ENCODE results near the gene GRK6. TPM values are rescaled to one million over a fixed set of nuclear protein-coding genes. Genes with fewer than 3 reads are reported as not detected.

Gene GRK6
- total RNA-seq, 1 donor from 2014 or later: 28.7 TPM

DNA sequence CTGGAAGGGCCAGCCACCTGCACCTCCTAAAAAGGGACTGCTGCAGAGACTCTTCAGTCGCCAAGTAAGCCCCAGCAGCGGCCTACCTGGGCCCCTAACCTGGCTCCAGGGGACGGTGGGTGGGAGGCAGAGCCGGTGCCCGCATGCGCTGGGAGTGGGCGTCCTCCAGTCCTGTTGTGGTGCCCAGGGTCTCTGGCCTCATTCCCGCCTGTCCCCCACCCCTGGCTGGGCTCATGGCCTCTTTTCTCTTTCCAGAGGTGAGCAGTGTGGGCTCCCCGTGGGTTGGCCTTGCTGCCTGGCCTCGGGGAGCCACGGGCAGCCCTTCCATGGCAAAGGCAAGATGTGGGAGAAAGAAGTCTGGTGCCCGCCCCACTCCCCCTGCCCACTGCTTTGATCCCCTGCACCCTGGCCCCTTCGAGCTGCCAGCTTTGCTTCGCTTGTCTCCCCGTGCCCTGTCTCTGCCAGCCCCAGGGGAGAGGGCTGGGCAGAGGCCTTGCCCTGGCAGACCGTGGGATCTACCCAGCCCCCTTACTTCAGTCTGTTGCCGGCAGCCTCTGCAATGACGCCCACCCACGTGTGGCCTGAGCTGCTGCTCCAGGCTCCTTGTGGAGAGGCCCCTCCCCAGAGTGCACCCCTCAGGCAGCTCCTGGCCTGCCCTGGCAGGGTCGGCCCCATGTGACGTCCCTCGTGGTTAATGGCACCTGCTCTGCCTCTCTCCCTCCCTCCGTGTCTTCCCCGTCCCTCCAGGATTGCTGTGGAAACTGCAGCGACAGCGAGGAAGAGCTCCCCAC is 14.7 kb downstream of the GRK6 start:
- no peak for DNase-seq (ENCODE audit: extremely low spot score in 2 of 2)
- Histone ChIP-seq H3K27me3 (no peaks in the 10 kb centered on the region), H3K9me3 (no peaks in the 10 kb centered on the region), H3K4me1 (peaks cover 3% of the 10 kb centered on the region), H3K27ac (no peak overlapping the region), H3K36me3 (peaks cover 0 to 26% of the 10 kb centered on the region in 2 donors), H3K4me3 (no peak overlapping the region)
- intact Hi-C loops (cut with DNase I): no loop called here
- TF ChIP-seq POLR2AphosphoS5 (IDR thresholded peaks at IDR 0.05; ENCODE audit: insufficient read depth in 1 of 2, low read depth in 1 of 2): no peak
- TF ChIP-seq POLR2A (IDR thresholded peaks at IDR 0.05): no peak
- TF ChIP-seq, protein P1, sequence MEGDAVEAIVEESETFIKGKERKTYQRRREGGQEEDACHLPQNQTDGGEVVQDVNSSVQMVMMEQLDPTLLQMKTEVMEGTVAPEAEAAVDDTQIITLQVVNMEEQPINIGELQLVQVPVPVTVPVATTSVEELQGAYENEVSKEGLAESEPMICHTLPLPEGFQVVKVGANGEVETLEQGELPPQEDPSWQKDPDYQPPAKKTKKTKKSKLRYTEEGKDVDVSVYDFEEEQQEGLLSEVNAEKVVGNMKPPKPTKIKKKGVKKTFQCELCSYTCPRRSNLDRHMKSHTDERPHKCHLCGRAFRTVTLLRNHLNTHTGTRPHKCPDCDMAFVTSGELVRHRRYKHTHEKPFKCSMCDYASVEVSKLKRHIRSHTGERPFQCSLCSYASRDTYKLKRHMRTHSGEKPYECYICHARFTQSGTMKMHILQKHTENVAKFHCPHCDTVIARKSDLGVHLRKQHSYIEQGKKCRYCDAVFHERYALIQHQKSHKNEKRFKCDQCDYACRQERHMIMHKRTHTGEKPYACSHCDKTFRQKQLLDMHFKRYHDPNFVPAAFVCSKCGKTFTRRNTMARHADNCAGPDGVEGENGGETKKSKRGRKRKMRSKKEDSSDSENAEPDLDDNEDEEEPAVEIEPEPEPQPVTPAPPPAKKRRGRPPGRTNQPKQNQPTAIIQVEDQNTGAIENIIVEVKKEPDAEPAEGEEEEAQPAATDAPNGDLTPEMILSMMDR (IDR thresholded peaks at IDR 0.05): no peak

- TF ChIP-seq POLR2A (IDR thresholded peaks at IDR 0.05) (no peak), POLR2AphosphoS5 (IDR thresholded peaks at IDR 0.05; ENCODE audit: insufficient read depth in 1 of 2, low read depth in 1 of 2) (no peak)
- TF ChIP-seq, protein P1 (IDR thresholded peaks at IDR 0.05): no peak
- peaks cover 0 to 20% of the 10 kb centered on the region in 2 donors for H3K36me3 ChIP-seq
Measured at GRCh38 chr5:177442066-177442826, 15.8 kb downstream of the GRK6 start.

DNA sequence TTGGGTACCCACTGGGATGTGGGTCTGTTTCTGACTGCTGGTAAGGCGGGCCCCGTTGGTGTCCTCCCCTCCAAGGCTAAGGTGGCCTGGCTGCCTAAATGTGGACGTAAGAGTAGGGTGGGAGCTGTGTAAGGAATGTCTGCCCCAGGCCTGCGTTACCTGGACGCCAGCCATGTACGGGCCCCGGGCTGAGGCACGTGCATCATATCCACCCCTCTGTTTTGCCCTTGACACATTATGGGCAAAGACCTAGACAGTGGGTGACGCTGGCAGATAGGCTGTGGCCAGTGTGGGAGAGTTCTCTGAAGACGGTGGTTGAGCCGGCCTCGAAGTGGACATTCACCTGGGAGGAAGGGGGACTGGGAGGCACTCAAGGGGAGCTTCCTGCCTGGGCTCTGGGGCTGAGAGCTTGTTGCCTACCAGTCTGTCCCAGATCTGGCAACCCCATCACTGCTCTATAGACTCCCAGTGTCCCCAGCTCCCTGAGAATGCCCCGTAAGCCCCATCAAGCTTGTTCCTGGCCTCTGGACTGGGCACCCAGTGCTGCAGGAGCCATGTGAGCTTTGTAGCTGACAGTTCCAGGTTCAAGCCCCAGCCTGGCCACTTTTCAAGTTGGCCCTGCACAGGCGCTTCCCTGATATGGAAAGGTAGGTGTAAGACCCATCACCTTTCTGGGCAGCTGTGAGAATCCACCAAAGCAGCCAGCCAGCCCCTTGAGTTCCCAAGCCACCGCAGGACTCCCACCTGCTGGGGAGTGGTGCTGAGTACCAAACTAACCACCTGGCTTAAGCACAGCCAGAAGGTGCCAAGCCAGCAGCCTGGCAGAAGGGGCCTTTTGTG is 16.9 kb downstream of the GRK6 start:
- no peak overlapping the region for H3K4me3 ChIP-seq
- H3K27me3 ChIP-seq: no peaks in the 10 kb centered on the region
- no peak for DNase-seq (ENCODE audit: extremely low spot score in 2 of 2)
- peaks cover 0 to 16% of the 10 kb centered on the region in 2 donors for H3K36me3 ChIP-seq
- H3K4me1 ChIP-seq: peaks cover 22% of the 10 kb centered on the region
- intact Hi-C loops (cut with DNase I): no loop called here
- no peak overlapping the region for H3K27ac ChIP-seq
- no peaks in the 10 kb centered on the region for H3K9me3 ChIP-seq
- TF ChIP-seq POLR2A (IDR thresholded peaks at IDR 0.05) (no peak), POLR2AphosphoS5 (IDR thresholded peaks at IDR 0.05; ENCODE audit: insufficient read depth in 1 of 2, low read depth in 1 of 2) (no peak)
- TF ChIP-seq, protein P1 (IDR thresholded peaks at IDR 0.05): no peak

More at GRCh38 chr5:177442066-177442826, 15.8 kb downstream of the GRK6 start:
- no peaks in the 10 kb centered on the region for H3K27me3 ChIP-seq
- no peaks in the 10 kb centered on the region for H3K9me3 ChIP-seq
- H3K4me1 ChIP-seq: peaks cover 11% of the 10 kb centered on the region
- intact Hi-C loops (cut with DNase I): no loop called here
- no peak overlapping the region for H3K27ac ChIP-seq
- no peak for DNase-seq (ENCODE audit: extremely low spot score in 2 of 2)
- no peak overlapping the region for H3K4me3 ChIP-seq

DNA sequence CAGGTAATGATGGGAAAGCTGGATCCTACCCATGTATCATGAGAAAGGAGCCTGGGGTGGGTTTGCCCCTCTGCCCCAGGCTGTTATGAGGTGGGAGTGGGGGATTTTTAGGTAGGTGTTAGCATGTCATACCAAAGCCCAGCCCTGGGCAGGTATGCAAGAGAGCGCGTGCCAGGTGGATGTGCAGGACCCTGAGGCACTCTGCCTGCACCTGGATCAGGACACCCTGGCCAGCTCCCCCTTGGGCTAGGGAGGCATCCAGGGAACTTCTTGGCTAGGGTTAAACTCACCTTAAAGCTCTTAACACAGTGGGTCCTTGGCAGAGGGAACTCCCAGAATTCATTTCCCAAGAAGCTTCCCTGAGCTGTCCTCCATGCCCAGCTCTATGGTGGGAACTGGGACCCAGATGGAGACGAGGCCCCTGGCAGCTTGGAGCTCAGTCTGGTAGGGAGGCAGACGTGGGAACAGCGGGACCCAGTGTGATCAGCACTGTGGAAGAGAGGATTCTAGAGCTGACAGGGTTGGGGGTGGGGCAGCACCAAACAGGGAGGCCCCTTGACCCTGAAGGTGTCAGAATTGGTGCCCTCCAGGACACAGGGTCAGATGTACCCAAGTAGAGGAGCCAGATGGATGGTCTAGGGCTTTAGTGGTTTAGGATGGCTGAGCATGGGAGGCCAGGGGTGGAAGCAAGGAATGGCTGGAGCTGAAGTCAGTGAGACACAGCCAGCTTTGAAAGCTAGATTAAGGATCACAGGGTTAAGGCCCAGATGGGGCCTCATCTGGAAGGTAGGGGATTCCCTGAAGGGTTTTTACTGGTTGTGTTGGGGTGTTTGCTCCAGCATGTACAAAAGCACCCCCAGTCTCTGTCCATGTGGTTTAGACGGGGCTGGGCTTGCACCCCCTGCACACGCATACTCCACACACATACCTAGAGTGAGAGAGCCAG is 17.9 kb downstream of the GRK6 start:
- intact Hi-C loops (cut with DNase I): no loop called here
- Histone ChIP-seq H3K27ac (no peak overlapping the region), H3K36me3 (peaks cover 0 to 16% of the 10 kb centered on the region in 2 donors), H3K27me3 (no peaks in the 10 kb centered on the region), H3K4me1 (peaks cover 24% of the 10 kb centered on the region), H3K9me3 (no peaks in the 10 kb centered on the region), H3K4me3 (no peak overlapping the region)
- TF ChIP-seq POLR2A (IDR thresholded peaks at IDR 0.05): no peak
- TF ChIP-seq, protein P1 (IDR thresholded peaks at IDR 0.05): no peak
- no peak for TF ChIP-seq POLR2AphosphoS5 (IDR thresholded peaks at IDR 0.05; ENCODE audit: insufficient read depth in 1 of 2, low read depth in 1 of 2)
- no peak for DNase-seq (ENCODE audit: extremely low spot score in 2 of 2)

Data from vagina (tissue), 2 donors.